ENCODE results near the gene PFN2.

Gene PFN2

DNA sequence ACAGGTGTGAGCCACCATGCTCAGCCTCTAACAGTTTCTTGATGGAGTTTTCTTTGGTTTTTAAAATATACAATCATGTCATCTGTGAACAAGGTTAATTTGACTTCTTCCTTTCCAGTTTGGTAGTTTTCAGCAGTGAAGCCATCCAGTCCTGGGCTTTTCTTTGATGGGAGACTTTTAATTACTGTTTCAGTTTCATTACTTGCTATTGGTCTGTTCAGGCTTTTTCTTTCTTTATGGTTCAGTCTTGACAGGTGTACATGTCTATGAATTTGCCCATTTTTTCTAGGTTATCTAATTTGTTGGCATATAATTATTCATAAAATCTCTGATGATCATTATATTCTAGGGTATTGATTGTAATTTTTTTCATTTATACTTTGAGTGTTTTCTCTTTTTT lies 36.8 kb downstream of the PFN2 start:
- Mint-ChIP-seq H3K9me3 (no peaks in the 10 kb centered on the region), H3K27ac (no peak overlapping the region), H3K4me3 (no peak overlapping the region), H3K4me1 (ENCODE audit: low read depth in 2 of 2) (peaks cover 11 to 19% of the 10 kb centered on the region in 2 donors), H3K27me3 (no peaks in the 10 kb centered on the region), H3K36me3 (ENCODE audit: insufficient read depth) (peaks cover 9% of the 10 kb centered on the region)
- ATAC-seq (replicated peaks) = no peak
- no peak for DNase-seq

DNA sequence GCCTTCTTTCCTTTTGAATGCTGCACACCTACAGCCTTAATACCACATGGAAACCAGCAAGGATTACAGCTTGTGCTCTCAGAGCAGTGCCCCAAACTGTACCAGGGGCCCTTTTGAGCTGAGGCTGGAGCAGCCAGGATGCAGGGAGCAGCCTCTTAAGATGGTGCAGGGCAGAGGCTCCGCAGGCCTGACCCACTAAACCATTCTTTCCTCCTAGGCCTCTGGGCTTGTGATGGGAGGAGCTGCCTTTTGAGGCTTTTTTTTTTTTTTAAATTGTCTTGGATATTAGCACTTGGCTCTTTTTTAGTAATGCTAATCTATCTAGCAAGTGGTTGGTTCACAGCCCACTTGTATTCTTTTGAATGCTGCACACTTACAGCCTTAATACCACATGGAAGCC lies 37.7 kb downstream of the PFN2 start:
- no peaks in the 10 kb centered on the region for H3K27me3 Mint-ChIP-seq
- no peaks in the 10 kb centered on the region for H3K9me3 Mint-ChIP-seq
- peak overlapping the region in 1 of 2 donors; percentile 23 for H3K27ac Mint-ChIP-seq
- no peak overlapping the region for H3K4me3 Mint-ChIP-seq
- H3K4me1 Mint-ChIP-seq (ENCODE audit: low read depth in 2 of 2) = peaks cover 11 to 19% of the 10 kb centered on the region in 2 donors
- H3K36me3 Mint-ChIP-seq (ENCODE audit: insufficient read depth) = peaks cover 7% of the 10 kb centered on the region
- DNase-seq = no peak
- ATAC-seq (replicated peaks) = no peak

DNA sequence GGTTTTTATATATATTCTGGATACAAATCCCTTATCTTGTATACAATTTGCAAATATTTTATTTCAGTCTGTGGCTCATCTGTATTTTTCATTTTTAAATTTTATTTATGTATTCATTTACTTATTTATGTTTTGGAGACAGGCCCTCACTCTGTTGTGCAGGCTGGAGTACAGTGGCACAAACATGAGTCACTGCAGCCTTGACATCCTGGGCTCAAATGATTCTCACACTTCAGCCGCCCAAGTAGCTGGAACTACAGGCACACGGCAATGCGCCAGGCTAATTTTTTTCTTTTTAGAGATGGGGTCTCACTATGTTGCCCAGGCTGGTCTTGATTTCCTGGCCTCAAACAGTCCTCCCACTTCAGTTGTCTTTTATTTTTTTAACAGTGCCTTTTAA lies 50.6 kb downstream of the PFN2 start:
- ATAC-seq (replicated peaks) = no peak
- peaks cover 18% of the 10 kb centered on the region for H3K36me3 Mint-ChIP-seq (ENCODE audit: insufficient read depth)
- no peaks in the 10 kb centered on the region for H3K9me3 Mint-ChIP-seq
- no peaks in the 10 kb centered on the region for H3K27me3 Mint-ChIP-seq
- no peak for DNase-seq
- no peak overlapping the region for H3K4me3 Mint-ChIP-seq
- H3K27ac Mint-ChIP-seq = no peak overlapping the region
- peaks cover 0 to 7% of the 10 kb centered on the region in 2 donors for H3K4me1 Mint-ChIP-seq (ENCODE audit: low read depth in 2 of 2)

DNA sequence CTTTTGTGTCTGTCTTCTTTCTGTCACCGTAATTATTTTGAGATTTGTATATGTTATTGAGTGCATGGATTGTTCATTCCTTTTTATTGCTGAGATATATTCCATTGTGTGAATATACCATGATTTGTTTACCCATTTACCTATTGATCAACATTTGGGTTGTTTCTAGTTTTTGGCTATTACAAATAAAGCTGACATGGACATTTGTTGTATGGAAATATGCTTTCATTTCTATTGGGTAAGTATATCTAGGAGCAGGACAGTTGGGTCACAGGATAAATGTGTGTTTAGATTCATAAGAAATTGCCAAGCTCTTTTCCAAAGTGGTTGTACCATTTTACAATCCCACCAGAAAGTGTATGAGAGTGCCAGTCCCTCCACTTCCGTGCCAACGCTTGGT lies 51.2 kb downstream of the PFN2 start:
- no peaks in the 10 kb centered on the region for H3K27me3 Mint-ChIP-seq
- peaks cover 21% of the 10 kb centered on the region for H3K36me3 Mint-ChIP-seq (ENCODE audit: insufficient read depth)
- ATAC-seq (replicated peaks) (no peak), DNase-seq (no peak)
- no peaks in the 10 kb centered on the region for H3K9me3 Mint-ChIP-seq
- peaks cover 0 to 7% of the 10 kb centered on the region in 2 donors for H3K4me1 Mint-ChIP-seq (ENCODE audit: low read depth in 2 of 2)
- H3K4me3 Mint-ChIP-seq = no peak overlapping the region
- no peak overlapping the region for H3K27ac Mint-ChIP-seq

DNA sequence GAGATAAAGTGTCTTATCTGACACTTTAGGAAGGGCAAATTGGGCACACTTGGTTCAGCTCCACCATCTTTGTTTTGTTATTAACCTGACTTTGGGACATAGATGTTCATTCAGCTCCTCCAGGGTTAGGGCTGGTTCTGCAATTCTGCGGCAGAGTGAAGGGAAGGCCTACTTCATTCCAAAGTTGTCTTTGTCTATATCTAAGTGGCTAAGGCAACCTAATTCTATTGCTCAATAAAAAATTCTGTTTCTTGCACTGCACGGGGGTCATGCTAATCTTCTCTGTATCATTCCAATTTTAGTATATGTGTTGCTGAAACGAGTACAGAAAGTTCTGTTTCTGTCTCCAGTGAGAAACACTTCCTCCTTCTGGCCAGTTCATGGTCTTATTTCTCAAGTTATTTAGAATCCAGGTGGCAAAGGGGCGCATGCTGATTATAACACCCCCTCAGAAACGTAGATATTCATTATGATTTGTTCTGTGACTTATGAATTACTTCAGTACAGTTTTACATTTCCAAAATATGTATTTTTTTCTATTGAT lies 53.5 kb downstream of the PFN2 start:
- Mint-ChIP-seq H3K36me3 (ENCODE audit: insufficient read depth) (peaks cover 27% of the 10 kb centered on the region), H3K27me3 (no peaks in the 10 kb centered on the region), H3K4me1 (ENCODE audit: low read depth in 2 of 2) (peaks cover 0 to 7% of the 10 kb centered on the region in 2 donors), H3K9me3 (no peaks in the 10 kb centered on the region), H3K4me3 (no peak overlapping the region), H3K27ac (no peak overlapping the region)
- DNase-seq (no peak), ATAC-seq (replicated peaks) (no peak)
